GM21367 (cell line): Measurements from ENCODE around the gene RHEX.
"Not testable (repeated sequence)": the region's sequence is repeated elsewhere in the genome, so short reads cannot be mapped to it uniquely, and the experiment has no call there.

Source experiments
- ATAC-seq: cut with Tn5 transposase; IDR thresholded peaks from one replicate; pipeline ENCODE4 v1.9.1; 2021; ENCODE audit not compliant: unreplicated experiment

Gene RHEX

GRCh38 chr1:206030191-206030590, 22.8 kb upstream of the RHEX start:
- ATAC-seq = no peak

- peak; percentile 64 for ATAC-seq
Observed at GRCh38 chr1:206030714-206031113, 22.3 kb upstream of the RHEX start.

- no peak for ATAC-seq
Observed at GRCh38 chr1:206032380-206033140, 20.4 kb upstream of the RHEX start.

GRCh38 chr1:206035027-206035426, 17.9 kb upstream of the RHEX start:
- ATAC-seq = no peak

GRCh38 chr1:206036663-206037455, 16.1 kb upstream of the RHEX start:
- no peak for ATAC-seq

- ATAC-seq = no peak
Observed at GRCh38 chr1:206037581-206037980, 15.4 kb upstream of the RHEX start.

- ATAC-seq = no peak
Observed at GRCh38 chr1:206039046-206039973, 13.7 kb upstream of the RHEX start.

GRCh38 chr1:206040328-206040727, 12.6 kb upstream of the RHEX start:
- ATAC-seq = no peak

- peak; percentile 69 for ATAC-seq
Observed at GRCh38 chr1:206041640-206042039, 11.3 kb upstream of the RHEX start.

- ATAC-seq = no peak
Observed at GRCh38 chr1:206047271-206047670, 5.7 kb upstream of the RHEX start.

- ATAC-seq = no peak
Observed at GRCh38 chr1:206048582-206048981, 4.4 kb upstream of the RHEX start.

- ATAC-seq = peak; percentile 40
Observed at GRCh38 chr1:206049293-206049692, 3.7 kb upstream of the RHEX start.

GRCh38 chr1:206049919-206050600, 2.9 kb upstream of the RHEX start:
- no peak for ATAC-seq

- peak; percentile 84 for ATAC-seq
Observed at GRCh38 chr1:206050655-206051235, 2.2 kb upstream of the RHEX start.

- ATAC-seq = not testable (repeated sequence)
Observed at GRCh38 chr1:206052231-206052865, 625 bp upstream of the RHEX start.

- not testable (repeated sequence) for ATAC-seq
Observed at GRCh38 chr1:206053616-206054015, 643 bp downstream of the RHEX start.

- not testable (repeated sequence) for ATAC-seq
Observed at GRCh38 chr1:206055069-206055625, 2.2 kb downstream of the RHEX start.

GRCh38 chr1:206055639-206056323, 2.8 kb downstream of the RHEX start:
- not testable (repeated sequence) for ATAC-seq
